Pulmonary artery endothelial cell (primary cell): ENCODE data around the gene PHOSPHO1. TPM values are rescaled to one million over a fixed set of nuclear protein-coding genes. Genes with fewer than 3 reads are reported as not detected.
A peak's percentile ranks its signal among the peaks of the same experiment; 100 is the strongest.
"Not testable (repeated sequence)": the region's sequence is repeated elsewhere in the genome, so short reads cannot be mapped to it uniquely, and the experiment has no call there.

ENCODE experiments used
- DNase-seq: peaks from one replicate; pipeline ENCODE4 v3.0.0-alpha.2; 2011; ENCODE audit warnings: low read depth, low spot score
- total RNA-seq: library from RNA; depleted of rRNA; stranded (reverse); fragments of >200 nt; gene quantifications from 2 replicates; pipeline ENCODE4 v1.2.3, GENCODE V29; 2014

Gene PHOSPHO1
- total RNA-seq, 1 donor from 2014 or later: 0.07 TPM

GRCh38 chr17:49193513-49194296 is 36.9 kb downstream of the PHOSPHO1 start:
- DNase-seq: no peak

- no peak for DNase-seq
Observed at GRCh38 chr17:49191917-49192741, 38.5 kb downstream of the PHOSPHO1 start.

GRCh38 chr17:49191409-49191916 is 39.1 kb downstream of the PHOSPHO1 start:
- DNase-seq: no peak

- no peak for DNase-seq
Observed at GRCh38 chr17:49190932-49191331, 39.7 kb downstream of the PHOSPHO1 start.

GRCh38 chr17:49187301-49187700 is 43.3 kb downstream of the PHOSPHO1 start:
- no peak for DNase-seq

GRCh38 chr17:49185381-49185780 is 45.2 kb downstream of the PHOSPHO1 start:
- not testable (repeated sequence) for DNase-seq

- DNase-seq: not testable (repeated sequence)
Observed at GRCh38 chr17:49184522-49184921, 46.1 kb downstream of the PHOSPHO1 start.

- no peak for DNase-seq
Observed at GRCh38 chr17:49183801-49184200, 46.8 kb downstream of the PHOSPHO1 start.

- DNase-seq: no peak
Observed at GRCh38 chr17:49183341-49183740, 47.2 kb downstream of the PHOSPHO1 start.

- DNase-seq: no peak
Observed at GRCh38 chr17:49180998-49181635, 49.5 kb downstream of the PHOSPHO1 start.

- peak; percentile 17 for DNase-seq
Observed at GRCh38 chr17:49180303-49180702, 50.3 kb downstream of the PHOSPHO1 start.

- DNase-seq: not testable (repeated sequence)
Observed at GRCh38 chr17:49175978-49176377, 54.6 kb downstream of the PHOSPHO1 start.

Other genes starting within 250 kb of the PHOSPHO1 start
- 0.21 and 0.40 TPM in 2 replicates for gene IGF2BP1, start 233.4 kb downstream of the PHOSPHO1 start, total RNA-seq
- gene B4GALNT2, start 98.0 kb downstream of the PHOSPHO1 start, total RNA-seq: not detected in 2 replicates
- gene GNGT2, start 20.2 kb downstream of the PHOSPHO1 start, total RNA-seq: 0.86 and 1.3 TPM in 2 replicates
- 21.7 and 26.5 TPM in 2 replicates for gene ABI3, start 20.1 kb downstream of the PHOSPHO1 start, total RNA-seq
- 7.2 and 8.4 TPM in 2 replicates for gene ZNF652, start 131.5 kb upstream of the PHOSPHO1 start, total RNA-seq
- 199 and 236 TPM in 2 replicates for gene PHB1, start 184.1 kb upstream of the PHOSPHO1 start, total RNA-seq